ENCODE results near the gene CENPM.

The CENPM gene

GRCh38 chr22:41975299-41976069 is 28.5 kb upstream of the CENPM start:
- H3K4me3 ChIP-seq (ENCODE audit: low read depth, low read length) = no peak overlapping the region
- no peak for TF ChIP-seq CTCF (IDR thresholded peaks at IDR 0.05; ENCODE audit: borderline replicate concordance, insufficient read depth, low read depth, low read length)

GRCh38 chr22:41974691-41975290 is 27.8 kb upstream of the CENPM start:
- no peak overlapping the region for H3K4me3 ChIP-seq (ENCODE audit: low read depth, low read length)
- TF ChIP-seq CTCF (IDR thresholded peaks at IDR 0.05; ENCODE audit: borderline replicate concordance, insufficient read depth, low read depth, low read length) = no peak

- TF ChIP-seq CTCF (IDR thresholded peaks at IDR 0.05; ENCODE audit: borderline replicate concordance, insufficient read depth, low read depth, low read length) = no peak
- H3K4me3 ChIP-seq (ENCODE audit: low read depth, low read length) = no peak overlapping the region
Observed at GRCh38 chr22:41971431-41971830, 24.5 kb upstream of the CENPM start.

- no peak overlapping the region for H3K4me3 ChIP-seq (ENCODE audit: low read depth, low read length)
- no peak for TF ChIP-seq CTCF (IDR thresholded peaks at IDR 0.05; ENCODE audit: borderline replicate concordance, insufficient read depth, low read depth, low read length)
Observed at GRCh38 chr22:41970601-41971000, 23.6 kb upstream of the CENPM start.

GRCh38 chr22:41969110-41969646 is 22.2 kb upstream of the CENPM start, which contains the start of gene SEPTIN3:
Gene SEPTIN3, plus strand, starts transcription at chr22:41969443. Its CDS starts 2,050 bp downstream, at chr22:41971493.
- TF ChIP-seq CTCF (IDR thresholded peaks at IDR 0.05; ENCODE audit: borderline replicate concordance, insufficient read depth, low read depth, low read length) = no peak
- H3K4me3 ChIP-seq (ENCODE audit: low read depth, low read length) = no peak within 1 kb of the TSS

- TF ChIP-seq CTCF (IDR thresholded peaks at IDR 0.05; ENCODE audit: borderline replicate concordance, insufficient read depth, low read depth, low read length) = no peak
- no peak overlapping the region for H3K4me3 ChIP-seq (ENCODE audit: low read depth, low read length)
Observed at GRCh38 chr22:41968601-41969000, 21.6 kb upstream of the CENPM start.

Data from GM12875 (cell line).